Ramos (cell line): ENCODE data around the gene MLPH.
"Not testable (repeated sequence)": the region's sequence is repeated elsewhere in the genome, so short reads cannot be mapped to it uniquely, and the experiment has no call there.

Experiments
- in situ Hi-C: fragments of 300-500 bp; cut with MboI; formaldehyde crosslinking; loops from one replicate; pipeline ENCODE4 v1.14.3; 2022; ENCODE audit warnings: low sequenced_read_pairs; ENCODE audit not compliant: unreplicated experiment

The MLPH gene

DNA sequence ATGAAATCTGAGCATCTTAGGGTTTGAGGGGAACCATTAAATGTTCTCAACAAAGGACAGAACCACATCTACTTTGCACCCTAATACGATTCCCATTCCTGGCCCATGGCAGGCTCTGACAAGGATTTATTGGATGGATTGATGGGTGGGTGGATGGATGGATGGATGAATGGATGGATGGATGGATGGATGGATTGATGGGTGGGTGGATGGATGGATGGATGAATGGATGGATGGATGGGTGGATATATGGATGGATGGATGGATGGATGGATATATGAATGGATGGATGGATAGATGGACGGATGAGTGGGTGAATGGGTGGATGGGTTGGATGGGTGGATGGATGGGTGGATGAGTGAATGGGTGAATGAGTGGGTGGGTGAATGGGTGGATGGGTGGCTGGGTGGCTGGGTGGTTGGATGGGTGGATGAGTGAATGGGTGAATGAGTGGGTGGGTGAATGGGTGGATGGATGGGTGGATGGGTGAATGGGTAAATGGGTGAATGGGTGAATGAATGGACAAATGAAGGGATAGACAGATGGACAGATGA is 29.6 kb upstream of the MLPH start:
- in situ Hi-C loops, result no loop called here

GRCh38 chr2:237458519-237458918 is 28.5 kb upstream of the MLPH start:
- in situ Hi-C loops, result no loop called here

DNA sequence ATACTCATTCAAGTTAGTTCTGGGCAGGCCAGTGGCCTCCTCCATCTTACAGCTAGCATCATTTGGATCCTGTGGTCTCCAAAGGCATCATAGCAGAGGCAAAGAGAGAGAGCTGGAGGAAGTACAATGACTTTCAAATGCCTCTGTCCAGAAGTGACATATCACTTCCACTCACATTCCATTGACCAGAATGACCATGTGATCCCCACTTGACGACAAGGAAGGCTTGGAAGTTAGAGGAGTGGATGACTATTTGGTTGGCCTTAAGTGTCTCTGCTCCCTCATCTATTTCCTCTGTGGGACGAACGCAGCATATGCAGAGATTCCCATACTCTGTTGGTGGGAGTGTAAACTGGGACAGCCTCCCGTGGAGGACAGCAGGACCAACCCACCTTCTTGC is 27.8 kb upstream of the MLPH start:
- in situ Hi-C loops, result no loop called here

DNA sequence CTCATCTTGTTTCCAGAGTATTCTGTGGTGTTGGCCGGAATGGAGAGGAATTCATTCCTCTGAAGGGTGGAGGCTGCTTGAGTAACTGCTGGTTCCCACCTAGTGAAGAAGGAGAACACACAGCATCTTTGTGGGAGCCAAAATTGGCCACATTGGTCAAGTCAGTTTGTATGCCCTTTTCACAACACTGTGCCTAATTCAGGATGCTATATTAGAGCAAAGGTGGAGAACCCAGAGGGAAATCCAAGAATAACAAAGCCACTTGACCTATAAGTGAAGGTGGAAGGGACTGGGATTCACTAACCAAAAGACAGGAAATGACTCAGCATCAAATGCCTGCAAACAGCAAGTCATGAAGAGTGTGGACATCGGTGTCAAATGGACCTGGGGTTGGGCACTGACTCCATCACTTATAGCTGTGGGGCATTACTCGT is 27.3 kb upstream of the MLPH start:
- in situ Hi-C loops, result no loop called here

- in situ Hi-C loops, result no loop called here
Measured at GRCh38 chr2:237464757-237465391, 22.2 kb upstream of the MLPH start.

GRCh38 chr2:237465515-237466148 is 21.4 kb upstream of the MLPH start:
- in situ Hi-C loops, result no loop called here

DNA sequence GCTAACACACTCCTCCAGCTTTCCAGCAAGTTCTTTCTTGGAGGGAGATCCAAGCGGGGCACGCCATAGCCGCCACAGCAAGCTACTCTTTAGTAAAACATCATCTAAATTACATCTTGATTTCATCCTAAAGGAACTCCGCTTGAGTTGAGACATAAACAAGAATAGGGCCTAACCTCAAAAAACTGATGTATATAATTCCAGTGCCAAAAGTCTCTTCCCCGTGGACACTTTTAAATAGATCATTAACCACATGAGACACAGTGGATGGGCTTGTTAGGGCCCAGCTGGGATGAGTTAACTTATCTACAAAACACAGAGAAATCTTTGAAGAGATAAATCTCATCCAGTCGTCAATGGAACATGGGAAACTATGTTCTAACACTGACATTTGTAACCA is 20.8 kb upstream of the MLPH start:
- in situ Hi-C loops, result no loop called here

- in situ Hi-C loops, result no loop called here
Measured at GRCh38 chr2:237467447-237468179, 19.4 kb upstream of the MLPH start.

DNA sequence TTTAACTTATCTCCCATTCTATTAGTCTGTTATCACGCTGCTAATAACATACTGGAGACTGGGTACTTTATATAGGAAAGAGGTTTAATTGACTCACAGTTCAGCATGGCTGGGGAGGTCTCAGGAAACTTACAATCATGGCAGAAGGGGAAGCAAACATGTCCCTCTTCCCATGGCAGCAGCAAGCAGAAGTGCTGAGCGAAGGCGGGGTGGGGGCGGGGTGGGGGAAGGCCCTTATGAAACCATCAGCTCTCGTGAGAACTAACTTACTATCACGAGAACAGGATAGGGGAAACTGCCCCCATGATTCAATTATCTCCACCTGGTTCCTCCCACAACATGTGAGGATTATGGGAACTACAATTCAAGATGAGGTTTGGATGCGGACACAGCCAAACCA is 17.6 kb upstream of the MLPH start:
- in situ Hi-C loops, result not testable (repeated sequence)

DNA sequence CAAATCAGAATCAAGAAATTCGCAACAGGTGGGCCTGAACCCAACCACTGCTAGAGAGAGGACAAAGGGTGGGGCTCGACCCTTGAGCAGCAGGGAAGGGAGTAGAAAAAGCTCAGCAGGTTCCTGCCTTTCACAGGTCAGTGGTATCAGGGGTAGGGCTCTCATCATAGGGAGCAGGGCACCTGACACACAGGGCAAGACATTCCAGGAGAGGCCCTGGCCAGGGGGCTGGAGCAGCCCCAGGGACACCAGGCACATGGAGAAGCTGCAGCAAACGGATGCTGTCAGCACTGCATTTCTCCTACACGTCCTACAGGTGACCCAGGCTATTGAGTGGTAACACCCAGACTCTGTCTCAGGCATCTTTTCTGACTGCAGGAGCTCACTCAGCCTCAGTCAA is 17.2 kb upstream of the MLPH start:
- in situ Hi-C loops, result no loop called here

DNA sequence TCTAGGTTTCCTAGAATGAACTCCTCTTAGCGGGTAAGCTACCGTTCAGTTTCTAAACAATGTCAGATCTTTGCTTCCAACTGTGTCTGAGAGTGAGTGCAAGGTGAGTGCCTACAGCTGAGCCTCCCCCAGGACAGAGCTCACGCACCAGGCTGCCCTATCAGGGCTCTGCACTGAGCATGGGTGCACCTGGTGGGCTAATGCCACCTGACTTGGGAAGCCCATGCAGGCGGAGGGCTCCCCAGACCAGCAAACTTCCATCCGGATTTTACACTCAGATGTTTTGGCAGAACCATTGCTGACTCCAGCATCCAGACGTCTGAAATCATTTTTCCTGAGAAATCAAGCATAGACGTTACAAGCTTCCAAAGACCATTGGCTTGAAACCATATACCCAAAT is 16.1 kb upstream of the MLPH start:
- in situ Hi-C loops, result no loop called here

- in situ Hi-C loops, result no loop called here
Measured at GRCh38 chr2:237471438-237472186, 15.4 kb upstream of the MLPH start.

DNA sequence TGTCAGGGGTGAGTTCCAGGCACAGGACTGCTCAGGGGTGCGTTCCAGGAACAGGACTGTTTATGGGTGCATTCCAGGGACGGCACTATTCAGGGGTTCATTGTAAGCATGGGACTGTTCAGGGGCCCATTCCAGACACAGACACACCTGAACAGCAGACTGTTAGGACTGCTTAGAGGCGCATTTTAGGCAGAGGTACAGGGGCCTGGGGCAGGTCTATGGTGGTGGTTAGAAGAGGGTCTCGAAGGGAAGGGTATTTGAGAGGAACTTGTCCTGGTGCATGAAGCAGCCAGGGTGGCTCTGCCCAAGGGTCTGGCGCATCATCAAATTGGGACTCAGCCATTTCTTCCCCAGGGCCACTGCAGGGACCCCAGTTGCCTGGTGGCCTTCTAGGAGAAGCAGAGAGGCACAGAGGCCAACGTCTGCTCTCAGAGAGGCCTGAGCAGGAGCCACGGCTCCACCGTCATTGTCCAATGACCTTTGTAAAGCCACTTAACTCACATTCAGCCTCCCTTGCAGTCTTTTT is 14.8 kb upstream of the MLPH start:
- in situ Hi-C loops, result no loop called here

DNA sequence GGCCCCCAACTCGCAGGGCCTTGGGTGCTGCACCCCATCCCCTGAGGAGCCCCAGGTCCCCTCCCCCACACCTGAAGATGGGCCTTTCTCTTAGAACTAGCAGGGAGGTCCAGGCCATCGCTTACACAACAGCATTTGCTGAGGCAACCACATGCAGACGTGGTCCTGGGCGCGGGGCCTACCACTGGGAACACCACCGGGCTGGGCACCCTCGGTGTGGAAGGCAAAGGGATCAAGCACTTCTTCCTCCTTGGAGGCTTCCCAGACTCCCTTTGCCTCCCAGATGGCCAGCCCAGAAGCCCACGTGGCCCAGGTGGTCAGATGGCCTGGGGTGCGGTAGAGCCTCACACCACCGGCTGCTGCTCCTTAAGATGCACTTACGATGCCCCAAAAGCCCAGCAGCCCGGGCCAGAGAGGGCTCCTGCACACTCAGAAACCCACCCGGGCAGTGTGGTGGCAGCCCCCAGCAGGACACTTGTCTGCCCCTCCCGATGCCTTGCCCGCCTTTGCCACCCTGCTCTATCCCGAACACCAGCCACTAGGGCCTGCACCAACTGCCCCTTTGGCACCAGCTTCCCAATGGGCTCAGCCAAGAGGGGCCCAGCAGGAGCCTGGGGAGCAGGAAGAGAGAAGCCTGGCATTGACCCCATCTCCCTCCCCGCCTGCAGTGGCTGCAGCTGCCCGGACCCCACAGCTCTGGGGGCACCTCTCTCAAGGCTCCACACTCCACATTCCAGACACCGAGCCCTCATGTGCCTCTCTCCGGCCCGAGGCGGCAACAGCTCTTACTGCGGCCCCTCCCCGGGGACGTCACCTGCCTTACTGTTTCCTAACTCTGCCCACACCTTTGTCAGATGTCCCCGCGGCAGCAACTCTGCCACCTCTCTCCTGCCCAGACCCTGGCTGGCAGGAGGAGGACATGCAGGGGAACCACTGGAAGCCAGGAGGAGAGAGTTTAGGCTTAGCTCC is 13.9 kb upstream of the MLPH start:
- in situ Hi-C loops, result no loop called here

GRCh38 chr2:237473878-237474441 is 13.1 kb upstream of the MLPH start:
- in situ Hi-C loops, result no loop called here

DNA sequence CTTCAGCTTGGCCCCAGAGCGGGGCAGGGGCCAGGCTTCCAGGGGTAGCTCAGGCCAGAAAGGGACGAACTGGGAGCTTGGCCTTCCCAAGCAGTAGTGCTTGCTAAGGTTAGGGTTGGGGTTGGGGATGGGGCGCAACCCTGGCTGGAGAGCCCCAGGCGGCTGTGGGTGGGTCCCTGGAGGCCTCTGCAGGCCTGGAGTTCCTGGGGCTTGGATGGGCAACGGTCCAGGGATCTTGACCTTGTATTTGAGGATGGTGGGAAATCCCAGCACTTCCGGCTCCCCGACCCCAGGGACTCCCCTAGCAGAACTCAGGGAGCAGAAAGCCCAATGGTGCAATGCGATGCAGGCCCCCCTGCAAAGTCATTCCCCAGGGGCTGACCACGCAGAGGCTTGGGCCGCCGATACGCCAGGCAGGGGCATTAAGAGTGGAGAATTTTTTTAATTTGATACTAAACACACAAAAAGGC is 12.6 kb upstream of the MLPH start:
- in situ Hi-C loops, result no loop called here

GRCh38 chr2:237474931-237475703 is 11.9 kb upstream of the MLPH start:
- in situ Hi-C loops, result no loop called here

DNA sequence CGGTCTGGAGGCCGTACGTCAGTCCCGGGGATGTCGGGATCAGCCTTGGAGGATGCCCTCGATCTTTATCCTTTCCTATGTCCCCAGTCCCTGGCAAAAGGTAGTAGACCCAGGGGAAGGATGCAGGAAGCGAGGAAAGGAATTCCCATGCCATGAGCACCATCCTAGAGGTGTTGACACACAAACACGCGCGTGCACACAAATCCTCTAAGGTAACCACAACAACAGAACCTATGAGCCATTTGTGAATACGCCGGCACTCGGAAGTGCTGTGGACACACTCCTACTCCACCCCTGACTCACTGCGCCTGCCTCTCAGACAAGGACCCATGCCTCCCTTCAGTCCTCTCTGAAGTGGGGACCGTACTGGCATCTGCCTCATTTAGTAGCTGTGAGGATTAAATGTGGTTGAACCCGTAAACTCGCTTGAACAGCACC is 11.3 kb upstream of the MLPH start:
- in situ Hi-C loops, result no loop called here
